WERI-Rb-1 (cell line): Measurements from ENCODE around the gene COMMD10.
A peak's percentile ranks its signal among the peaks of the same experiment; 100 is the strongest.

Source experiments
- DNase-seq: peaks from one replicate; pipeline ENCODE4 v3.0.0-alpha.2; 2020
- H3K27ac ChIP-seq: fragments of 250-450 bp; sonication (Bioruptor Pico); 2 replicates; pipeline ENCODE4 v1.5.1; 2020; ENCODE audit warnings: mild to moderate bottlenecking, moderate library complexity
- H3K27me3 ChIP-seq: fragments of 250-450 bp; sonication (Bioruptor Pico); 2 replicates; pipeline ENCODE4 v1.5.1; 2021; ENCODE audit warnings: mild to moderate bottlenecking, low read depth, moderate library complexity; ENCODE audit not compliant: insufficient read depth, severe bottlenecking
- H3K36me3 ChIP-seq: fragments of 250-450 bp; sonication (Bioruptor Pico); 2 replicates; pipeline ENCODE4 v1.5.1; 2020; ENCODE audit warnings: mild to moderate bottlenecking, moderate library complexity
- H3K4me3 ChIP-seq: 2 replicates; pipeline ENCODE4 v1.5.1; 2011; ENCODE audit warnings: low read depth, mild to moderate bottlenecking, control low read depth, low read length
- H3K9me3 ChIP-seq: fragments of 250-450 bp; sonication (Bioruptor Pico); 2 replicates; pipeline ENCODE4 v1.5.1; 2021; ENCODE audit warnings: mild to moderate bottlenecking, moderate library complexity; ENCODE audit not compliant: severe bottlenecking
- TF ChIP-seq, protein P1 (sequence below): IDR thresholded peaks from 2 replicates; pipeline ENCODE4 v1.5.1; 2011; ENCODE audit warnings: low read depth, mild to moderate bottlenecking, control low read depth, inconsistent platforms, low read length

Gene COMMD10

DNA sequence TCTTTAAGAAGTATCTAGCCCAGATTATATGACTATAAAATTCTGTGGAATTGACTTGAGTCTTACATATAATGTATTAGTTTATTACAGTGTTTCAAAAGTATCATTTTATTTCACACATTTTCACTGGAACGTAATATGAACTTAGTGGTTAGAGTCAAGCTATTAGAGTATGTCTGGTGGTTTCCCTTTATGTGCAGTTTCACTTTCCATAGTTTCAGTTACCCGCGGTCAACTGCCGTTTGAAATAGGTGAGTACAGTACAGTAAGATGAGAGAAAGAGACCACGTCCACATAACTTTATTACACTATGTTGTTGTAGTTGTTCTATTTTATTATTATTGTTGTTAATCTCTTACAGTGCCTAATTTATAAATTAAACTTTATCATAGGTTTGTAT lies 50.5 kb downstream of the COMMD10 start:
- H3K4me3 ChIP-seq, result no peak overlapping the region
- no peaks in the 10 kb centered on the region for H3K27me3 ChIP-seq
- no peak overlapping the region for H3K27ac ChIP-seq
- H3K9me3 ChIP-seq, result no peaks in the 10 kb centered on the region
- no peaks in the 10 kb centered on the region for H3K36me3 ChIP-seq
- TF ChIP-seq, protein P1, sequence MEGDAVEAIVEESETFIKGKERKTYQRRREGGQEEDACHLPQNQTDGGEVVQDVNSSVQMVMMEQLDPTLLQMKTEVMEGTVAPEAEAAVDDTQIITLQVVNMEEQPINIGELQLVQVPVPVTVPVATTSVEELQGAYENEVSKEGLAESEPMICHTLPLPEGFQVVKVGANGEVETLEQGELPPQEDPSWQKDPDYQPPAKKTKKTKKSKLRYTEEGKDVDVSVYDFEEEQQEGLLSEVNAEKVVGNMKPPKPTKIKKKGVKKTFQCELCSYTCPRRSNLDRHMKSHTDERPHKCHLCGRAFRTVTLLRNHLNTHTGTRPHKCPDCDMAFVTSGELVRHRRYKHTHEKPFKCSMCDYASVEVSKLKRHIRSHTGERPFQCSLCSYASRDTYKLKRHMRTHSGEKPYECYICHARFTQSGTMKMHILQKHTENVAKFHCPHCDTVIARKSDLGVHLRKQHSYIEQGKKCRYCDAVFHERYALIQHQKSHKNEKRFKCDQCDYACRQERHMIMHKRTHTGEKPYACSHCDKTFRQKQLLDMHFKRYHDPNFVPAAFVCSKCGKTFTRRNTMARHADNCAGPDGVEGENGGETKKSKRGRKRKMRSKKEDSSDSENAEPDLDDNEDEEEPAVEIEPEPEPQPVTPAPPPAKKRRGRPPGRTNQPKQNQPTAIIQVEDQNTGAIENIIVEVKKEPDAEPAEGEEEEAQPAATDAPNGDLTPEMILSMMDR, result no peak
- DNase-seq, result no peak

DNA sequence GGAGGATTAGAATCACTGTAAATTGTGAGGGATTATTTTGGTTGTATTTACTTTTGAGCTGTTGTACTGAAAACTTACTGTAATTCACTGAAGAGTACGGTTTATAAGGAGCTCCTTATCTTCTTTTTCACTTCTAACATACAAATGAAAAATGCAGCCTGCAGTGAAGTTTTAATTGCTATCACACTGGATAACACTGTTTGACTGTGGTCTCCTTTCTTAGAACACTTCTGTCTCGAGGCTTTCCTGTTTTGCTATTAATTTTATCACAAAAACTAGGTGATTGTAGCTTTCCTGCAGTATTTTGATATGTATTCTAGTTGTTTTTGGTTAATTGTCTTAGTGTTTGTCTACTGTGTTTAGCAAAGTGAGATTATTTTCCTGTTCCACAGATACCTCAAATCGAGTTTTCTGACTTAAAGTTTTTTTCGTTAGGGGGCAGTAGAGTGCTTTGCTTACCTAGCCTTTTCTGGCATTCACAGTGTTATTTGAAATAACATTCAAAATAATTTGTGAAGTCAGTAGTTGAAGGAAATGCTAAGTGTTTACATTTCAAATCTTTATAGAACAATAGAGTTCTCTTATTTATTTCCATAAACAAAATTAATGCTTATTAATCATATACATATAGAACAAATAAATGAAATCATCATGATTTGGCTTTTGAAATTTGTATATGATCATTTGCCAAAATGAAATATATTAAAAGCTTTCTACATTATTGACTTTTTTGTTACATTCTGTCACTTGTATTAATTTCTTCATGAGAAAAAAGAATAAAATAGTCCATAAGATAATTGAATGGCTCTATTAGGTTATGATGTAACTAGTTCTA lies 52.9 kb downstream of the COMMD10 start:
- no peak for DNase-seq
- Histone ChIP-seq H3K27ac (no peak overlapping the region), H3K4me3 (no peak overlapping the region), H3K27me3 (no peaks in the 10 kb centered on the region), H3K36me3 (no peaks in the 10 kb centered on the region), H3K9me3 (no peaks in the 10 kb centered on the region)
- TF ChIP-seq, protein P1, result peak; percentile 32; the same call in 1 of the 2 replicates

DNA sequence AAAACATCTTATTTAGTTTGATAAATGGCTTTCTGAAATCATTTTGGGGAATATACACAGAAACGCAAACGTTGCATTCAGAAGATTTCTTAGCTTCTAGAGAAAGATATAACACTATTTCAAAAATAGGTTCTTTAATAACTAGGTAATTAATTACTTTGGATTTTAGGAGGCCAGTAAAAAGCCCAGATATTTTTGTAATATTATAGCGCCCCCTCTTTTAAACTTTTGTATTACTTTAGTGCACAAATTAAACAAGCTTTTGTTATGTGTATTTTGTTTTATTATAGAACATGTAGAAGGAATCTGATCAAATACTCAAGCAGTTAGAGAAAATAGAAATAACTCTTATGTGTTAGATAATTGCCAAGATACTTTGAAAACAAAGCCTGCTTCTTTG lies 57.7 kb downstream of the COMMD10 start:
- Histone ChIP-seq H3K27me3 (no peaks in the 10 kb centered on the region), H3K27ac (no peak overlapping the region), H3K4me3 (no peak overlapping the region), H3K9me3 (no peaks in the 10 kb centered on the region), H3K36me3 (no peaks in the 10 kb centered on the region)
- no peak for DNase-seq
- TF ChIP-seq, protein P1, result no peak

DNA sequence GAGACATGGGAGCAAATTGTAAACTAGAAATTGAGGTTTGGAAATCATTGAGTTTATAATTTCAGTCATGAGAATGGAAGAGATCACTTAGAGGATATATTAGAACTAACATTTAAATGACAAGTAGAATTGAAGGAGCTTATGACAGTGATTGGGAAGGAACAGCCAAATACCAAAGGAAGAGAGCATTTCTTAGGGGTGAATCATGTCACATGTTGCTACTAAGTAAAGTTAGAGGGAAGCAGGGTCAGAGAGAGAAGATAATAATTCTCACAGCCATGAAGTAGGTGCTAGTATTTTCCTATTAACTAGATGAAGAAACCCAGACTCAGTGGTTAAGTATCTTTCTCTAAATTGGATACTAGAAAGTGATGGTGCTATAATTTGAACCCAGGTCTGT lies 59.3 kb downstream of the COMMD10 start:
- H3K9me3 ChIP-seq, result no peaks in the 10 kb centered on the region
- no peak for DNase-seq
- TF ChIP-seq, protein P1, result no peak
- no peaks in the 10 kb centered on the region for H3K27me3 ChIP-seq
- H3K36me3 ChIP-seq, result no peaks in the 10 kb centered on the region
- H3K4me3 ChIP-seq, result no peak overlapping the region
- no peak overlapping the region for H3K27ac ChIP-seq

DNA sequence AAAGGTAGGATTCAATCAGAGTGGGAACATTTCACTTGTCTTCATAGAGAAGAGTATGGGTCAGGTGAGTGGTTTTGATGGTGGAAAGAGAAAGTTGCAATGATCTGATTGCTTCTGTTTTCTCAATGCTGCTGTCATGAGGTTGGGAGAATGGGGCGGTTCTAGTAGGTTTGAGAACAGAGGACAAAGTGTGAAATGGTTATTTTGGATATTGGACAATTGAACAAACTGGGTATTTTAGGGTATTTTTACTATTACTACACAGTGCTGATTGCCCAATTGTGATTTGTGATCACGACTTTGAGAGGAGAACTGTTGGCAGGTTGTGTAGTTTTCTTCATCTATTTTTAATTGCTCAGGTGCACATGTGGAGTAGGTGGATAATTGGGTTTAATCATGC lies 60.2 kb downstream of the COMMD10 start:
- Histone ChIP-seq H3K4me3 (no peak overlapping the region), H3K36me3 (no peaks in the 10 kb centered on the region), H3K9me3 (no peaks in the 10 kb centered on the region), H3K27me3 (no peaks in the 10 kb centered on the region), H3K27ac (no peak overlapping the region)
- no peak for DNase-seq
- TF ChIP-seq, protein P1, result no peak

DNA sequence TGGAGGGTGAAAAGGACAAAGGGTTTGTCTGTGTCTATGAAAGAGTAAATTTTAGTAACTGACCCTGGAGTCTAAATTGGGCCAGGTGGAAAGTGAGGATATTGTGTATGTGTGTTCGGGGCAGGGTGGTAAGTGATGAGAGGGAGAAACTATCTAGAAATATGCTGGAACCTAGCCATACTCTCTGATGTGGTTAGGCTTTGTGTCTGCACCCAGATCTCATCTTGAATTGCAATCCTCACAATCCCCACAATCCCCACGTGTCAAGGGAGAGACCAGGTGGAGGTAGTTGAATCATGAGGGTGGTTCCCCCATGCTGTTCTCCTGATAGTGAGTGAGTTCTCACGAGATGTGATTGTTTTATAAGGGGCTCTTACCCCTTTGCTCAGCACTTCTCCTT lies 60.6 kb downstream of the COMMD10 start:
- no peak overlapping the region for H3K27ac ChIP-seq

More for the DNA sequence above, 60.6 kb downstream of the COMMD10 start:
- H3K4me3 ChIP-seq, result no peak overlapping the region
- no peaks in the 10 kb centered on the region for H3K9me3 ChIP-seq
- H3K27me3 ChIP-seq, result no peaks in the 10 kb centered on the region
- TF ChIP-seq, protein P1, result no peak
- no peak for DNase-seq
- H3K36me3 ChIP-seq, result no peaks in the 10 kb centered on the region
